HG03175 (cell line): ENCODE results near the gene ITIH3.

Experiments
- ATAC-seq: cut with Tn5 transposase; IDR thresholded peaks from one replicate; pipeline ENCODE4 v1.9.1; 2021; ENCODE audit warnings: mild to moderate bottlenecking, moderate library complexity; ENCODE audit not compliant: unreplicated experiment

Gene ITIH3

GRCh38 chr3:52820736-52821135 is 26.1 kb downstream of the ITIH3 start:
- no peak for ATAC-seq

- ATAC-seq, result no peak
Measured at GRCh38 chr3:52822363-52822762, 27.8 kb downstream of the ITIH3 start.

- ATAC-seq, result no peak
Measured at GRCh38 chr3:52824037-52824436, 29.4 kb downstream of the ITIH3 start.

- no peak for ATAC-seq
Measured at GRCh38 chr3:52827441-52827840, 32.8 kb downstream of the ITIH3 start.

GRCh38 chr3:52827866-52828376 is 33.3 kb downstream of the ITIH3 start:
- no peak for ATAC-seq

- ATAC-seq, result no peak
Measured at GRCh38 chr3:52829482-52829881, 34.9 kb downstream of the ITIH3 start.

GRCh38 chr3:52829906-52830463 is 35.4 kb downstream of the ITIH3 start:
- no peak for ATAC-seq

- no peak for ATAC-seq
Measured at GRCh38 chr3:52830535-52831258, 36.1 kb downstream of the ITIH3 start, which contains the start of gene ITIH4. ITIH4 (minus strand) TSS chr3:52830672; CDS start chr3:52830642, 30 bp downstream.

GRCh38 chr3:52831500-52832301 is 37.1 kb downstream of the ITIH3 start:
- no peak for ATAC-seq

GRCh38 chr3:52833202-52833601 is 38.6 kb downstream of the ITIH3 start:
- no peak for ATAC-seq

- no peak for ATAC-seq
Measured at GRCh38 chr3:52834871-52835501, 40.4 kb downstream of the ITIH3 start, which contains the start of gene MUSTN1. MUSTN1 (minus strand) TSS chr3:52835019; CDS start chr3:52834948, 71 bp downstream.

GRCh38 chr3:52835766-52836470 is 41.3 kb downstream of the ITIH3 start:
- no peak for ATAC-seq

GRCh38 chr3:52836471-52836845 is 41.9 kb downstream of the ITIH3 start:
- no peak for ATAC-seq

- ATAC-seq, result no peak
Measured at GRCh38 chr3:52836986-52837385, 42.4 kb downstream of the ITIH3 start.

GRCh38 chr3:52838561-52839267 is 44.1 kb downstream of the ITIH3 start:
- ATAC-seq, result peak; percentile 75

GRCh38 chr3:52839268-52839575 is 44.6 kb downstream of the ITIH3 start:
- no peak for ATAC-seq

GRCh38 chr3:52839892-52840545 is 45.4 kb downstream of the ITIH3 start:
- no peak for ATAC-seq

GRCh38 chr3:52841211-52841980 is 46.8 kb downstream of the ITIH3 start:
- ATAC-seq, result no peak

GRCh38 chr3:52841981-52842340 is 47.4 kb downstream of the ITIH3 start:
- no peak for ATAC-seq
